Measurements from ENCODE around the gene SBF2.

Gene SBF2

DNA sequence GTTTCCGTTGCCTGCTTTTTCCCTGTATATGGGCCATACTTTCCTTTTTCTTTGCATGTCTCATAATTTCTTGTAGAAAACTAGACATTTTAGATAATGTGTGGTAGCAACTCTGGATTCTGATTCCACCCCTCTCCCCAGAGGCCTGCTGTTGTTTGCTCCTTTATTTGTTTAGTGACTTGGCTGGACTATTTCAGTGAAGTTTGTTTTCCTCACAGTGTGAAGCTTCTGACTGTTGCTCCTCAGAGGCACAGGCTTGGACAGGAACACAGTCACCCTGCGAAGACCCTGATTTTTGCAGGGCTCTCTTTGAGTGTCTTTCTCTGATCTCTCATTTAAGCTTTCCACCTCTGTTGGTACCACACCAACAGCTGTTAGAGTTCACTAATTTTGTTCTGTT lies 557.7 kb downstream of the SBF2 start:
- H3K4me1 ChIP-seq (ENCODE audit: control insufficient read depth, low read depth, low read length): no peaks in the 10 kb centered on the region
- no peak overlapping the region for H3K9ac ChIP-seq (ENCODE audit: low read length)
- no peak overlapping the region for H3K27ac ChIP-seq (ENCODE audit: low read length)
- H3K36me3 ChIP-seq (ENCODE audit: control insufficient read depth, low read depth, low read length): peaks cover 38% of the 10 kb centered on the region
- no peaks in the 10 kb centered on the region for H3K27me3 ChIP-seq (ENCODE audit: control insufficient read depth, insufficient read depth, low read length)
- H3K9me3 ChIP-seq (ENCODE audit: control insufficient read depth, low read depth, low read length): no peaks in the 10 kb centered on the region
- no peak overlapping the region for H3K4me3 ChIP-seq (ENCODE audit: low read length)

DNA sequence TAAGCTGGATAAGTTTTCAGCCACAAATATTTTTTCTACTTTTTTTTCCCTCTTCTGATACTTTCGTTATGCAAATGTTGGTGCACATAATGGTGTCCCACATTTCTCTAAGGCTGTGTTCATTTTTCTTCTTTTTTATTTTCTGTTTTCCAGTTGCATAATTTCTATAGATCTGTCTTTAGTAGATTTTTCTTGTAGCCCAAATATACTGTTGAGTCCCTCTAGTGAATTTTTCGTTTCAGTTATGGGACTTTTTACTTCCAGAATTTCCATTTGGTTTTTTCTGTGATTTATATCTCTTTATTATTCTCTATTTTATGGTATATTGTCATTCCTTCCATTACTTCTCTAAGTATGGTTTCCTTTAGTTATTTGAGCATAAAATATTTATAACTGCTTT lies 558.1 kb downstream of the SBF2 start:
- Histone ChIP-seq H3K9me3 (ENCODE audit: control insufficient read depth, low read depth, low read length) (no peaks in the 10 kb centered on the region), H3K27me3 (ENCODE audit: control insufficient read depth, insufficient read depth, low read length) (no peaks in the 10 kb centered on the region), H3K36me3 (ENCODE audit: control insufficient read depth, low read depth, low read length) (peaks cover 38% of the 10 kb centered on the region), H3K4me1 (ENCODE audit: control insufficient read depth, low read depth, low read length) (no peaks in the 10 kb centered on the region), H3K4me3 (ENCODE audit: low read length) (no peak overlapping the region), H3K9ac (ENCODE audit: low read length) (no peak overlapping the region), H3K27ac (ENCODE audit: low read length) (no peak overlapping the region)

- Histone ChIP-seq H3K4me3 (ENCODE audit: low read length) (no peak overlapping the region), H3K27me3 (ENCODE audit: control insufficient read depth, insufficient read depth, low read length) (no peaks in the 10 kb centered on the region), H3K9me3 (ENCODE audit: control insufficient read depth, low read depth, low read length) (no peaks in the 10 kb centered on the region), H3K9ac (ENCODE audit: low read length) (no peak overlapping the region), H3K27ac (ENCODE audit: low read length) (no peak overlapping the region), H3K36me3 (ENCODE audit: control insufficient read depth, low read depth, low read length) (peaks cover 33% of the 10 kb centered on the region), H3K4me1 (ENCODE audit: control insufficient read depth, low read depth, low read length) (no peaks in the 10 kb centered on the region)
Measured at GRCh38 chr11:9735236-9735635, 558.8 kb downstream of the SBF2 start.

GRCh38 chr11:9733212-9733611 lies 560.8 kb downstream of the SBF2 start:
- no peak overlapping the region for H3K4me3 ChIP-seq (ENCODE audit: low read length)
- no peak overlapping the region for H3K9ac ChIP-seq (ENCODE audit: low read length)
- peaks cover 35% of the 10 kb centered on the region for H3K36me3 ChIP-seq (ENCODE audit: control insufficient read depth, low read depth, low read length)
- H3K27ac ChIP-seq (ENCODE audit: low read length): no peak overlapping the region
- H3K27me3 ChIP-seq (ENCODE audit: control insufficient read depth, insufficient read depth, low read length): no peaks in the 10 kb centered on the region
- H3K4me1 ChIP-seq (ENCODE audit: control insufficient read depth, low read depth, low read length): no peaks in the 10 kb centered on the region
- H3K9me3 ChIP-seq (ENCODE audit: control insufficient read depth, low read depth, low read length): no peaks in the 10 kb centered on the region

- no peaks in the 10 kb centered on the region for H3K4me1 ChIP-seq (ENCODE audit: control insufficient read depth, low read depth, low read length)
- H3K9ac ChIP-seq (ENCODE audit: low read length): no peak overlapping the region
- no peaks in the 10 kb centered on the region for H3K9me3 ChIP-seq (ENCODE audit: control insufficient read depth, low read depth, low read length)
- H3K4me3 ChIP-seq (ENCODE audit: low read length): no peak overlapping the region
- no peak overlapping the region for H3K27ac ChIP-seq (ENCODE audit: low read length)
- H3K36me3 ChIP-seq (ENCODE audit: control insufficient read depth, low read depth, low read length): peaks cover 38% of the 10 kb centered on the region
- H3K27me3 ChIP-seq (ENCODE audit: control insufficient read depth, insufficient read depth, low read length): no peaks in the 10 kb centered on the region
Measured at GRCh38 chr11:9732453-9732852, 561.6 kb downstream of the SBF2 start.

- H3K4me3 ChIP-seq (ENCODE audit: low read length): no peak overlapping the region
- no peak overlapping the region for H3K9ac ChIP-seq (ENCODE audit: low read length)
- H3K36me3 ChIP-seq (ENCODE audit: control insufficient read depth, low read depth, low read length): peaks cover 38% of the 10 kb centered on the region
- no peak overlapping the region for H3K27ac ChIP-seq (ENCODE audit: low read length)
- H3K4me1 ChIP-seq (ENCODE audit: control insufficient read depth, low read depth, low read length): no peaks in the 10 kb centered on the region
- H3K9me3 ChIP-seq (ENCODE audit: control insufficient read depth, low read depth, low read length): no peaks in the 10 kb centered on the region
- no peaks in the 10 kb centered on the region for H3K27me3 ChIP-seq (ENCODE audit: control insufficient read depth, insufficient read depth, low read length)
Measured at GRCh38 chr11:9731256-9731655, 562.8 kb downstream of the SBF2 start.
